Inflammatory macrophage (primary cell): Measurements from ENCODE around the gene GZMM.
A peak's percentile ranks its signal among the peaks of the same experiment; 100 is the strongest.

ENCODE experiments used
- DNase-seq, 2 donors: peaks; one replicate each; pipeline ENCODE4 v3.0.0-alpha.2; 2020 to 2022

Gene GZMM

GRCh38 chr19:512547-513365, 31.1 kb upstream of the GZMM start:
- DNase-seq: no peak

- no peak for DNase-seq
Measured at GRCh38 chr19:513368-514165, 30.3 kb upstream of the GZMM start.

GRCh38 chr19:514166-514663, 29.6 kb upstream of the GZMM start:
- DNase-seq: no peak

GRCh38 chr19:517721-518597, 25.9 kb upstream of the GZMM start:
- DNase-seq: no peak

GRCh38 chr19:518598-519231, 25.1 kb upstream of the GZMM start:
- no peak for DNase-seq

GRCh38 chr19:519449-519865, 24.4 kb upstream of the GZMM start:
- no peak for DNase-seq

- DNase-seq: no peak
Measured at GRCh38 chr19:522726-523125, 21.1 kb upstream of the GZMM start.

GRCh38 chr19:524062-524674, 19.7 kb upstream of the GZMM start:
- DNase-seq: no peak

GRCh38 chr19:525029-525428, 18.8 kb upstream of the GZMM start:
- no peak for DNase-seq

GRCh38 chr19:525857-526419, 17.9 kb upstream of the GZMM start:
- no peak for DNase-seq

- DNase-seq: no peak
Measured at GRCh38 chr19:530134-531008, 13.5 kb upstream of the GZMM start.

- DNase-seq: peak; percentile 83 to 93
Measured at GRCh38 chr19:531009-531752, 12.7 kb upstream of the GZMM start.

GRCh38 chr19:531753-532560, 11.9 kb upstream of the GZMM start, which contains the start of gene CDC34:
Gene CDC34 (plus strand): TSS chr19:531760. CDS start chr19:531932, 172 bp downstream.
- peak in 1 of 2 donors; percentile 11 for DNase-seq

- peak; percentile 40 to 57 for DNase-seq
Measured at GRCh38 chr19:532561-533363, 11.1 kb upstream of the GZMM start.

GRCh38 chr19:533364-534058, 10.3 kb upstream of the GZMM start:
- no peak for DNase-seq

- DNase-seq: no peak
Measured at GRCh38 chr19:534088-534487, 9.8 kb upstream of the GZMM start.
